Measurements from ENCODE around the gene FAXC. TPM values are rescaled to one million over a fixed set of nuclear protein-coding genes. Genes with fewer than 3 reads are reported as not detected.

FAXC gene
- total and polyA plus RNA-seq, 7 donors, result 0.36 to 0.73 (median 0.64) TPM; not detected in 4

GRCh38 chr6:99330159-99330558, 19.3 kb downstream of the FAXC start:
- ATAC-seq, result peak; percentile 59 to 84 (median 69)
- intact Hi-C loops (cut with DNase I), result loop anchor here in 1 of 2 donors (10.0 kb wide), 1 partner anchor 415 kb away; no protein-coding TSS in a partner anchor
- Histone ChIP-seq H3K27me3 (ENCODE audit: insufficient read depth in 3 of 3, low read length in 2 of 3) (peaks cover 0 to 5% (median 0%) of the 10 kb centered on the region in 3 donors), H3K36me3 (ENCODE audit: insufficient read depth in 1 of 2, low read depth in 1 of 2) (no peaks in the 10 kb centered on the region), H3K9me3 (no peaks in the 10 kb centered on the region), H3K4me3 (no peak overlapping the region), H3K4me1 (no peaks in the 10 kb centered on the region), H3K27ac (no peak overlapping the region)
- no peak for DNase-seq
- peak; percentile 62 for TF ChIP-seq CTCF (IDR thresholded peaks at IDR 0.05)
- WGBS, 3 donors, result 1 to 4% (median 4%) methylated on average over 2 of the region's 2 CpGs

GRCh38 chr6:99324996-99325395, 24.5 kb downstream of the FAXC start:
- H3K4me1 ChIP-seq, result no peaks in the 10 kb centered on the region
- no peak for TF ChIP-seq CTCF (IDR thresholded peaks at IDR 0.05)
- H3K36me3 ChIP-seq (ENCODE audit: insufficient read depth in 1 of 2, low read depth in 1 of 2), result no peaks in the 10 kb centered on the region
- intact Hi-C loops (cut with DNase I), result no loop called here
- H3K4me3 ChIP-seq, result no peak overlapping the region
- no peak for DNase-seq
- no peak for ATAC-seq
- H3K27me3 ChIP-seq (ENCODE audit: insufficient read depth in 3 of 3, low read length in 2 of 3), result peaks cover 0 to 5% (median 0%) of the 10 kb centered on the region in 3 donors
- H3K27ac ChIP-seq, result no peak overlapping the region
- no peaks in the 10 kb centered on the region for H3K9me3 ChIP-seq

DNA sequence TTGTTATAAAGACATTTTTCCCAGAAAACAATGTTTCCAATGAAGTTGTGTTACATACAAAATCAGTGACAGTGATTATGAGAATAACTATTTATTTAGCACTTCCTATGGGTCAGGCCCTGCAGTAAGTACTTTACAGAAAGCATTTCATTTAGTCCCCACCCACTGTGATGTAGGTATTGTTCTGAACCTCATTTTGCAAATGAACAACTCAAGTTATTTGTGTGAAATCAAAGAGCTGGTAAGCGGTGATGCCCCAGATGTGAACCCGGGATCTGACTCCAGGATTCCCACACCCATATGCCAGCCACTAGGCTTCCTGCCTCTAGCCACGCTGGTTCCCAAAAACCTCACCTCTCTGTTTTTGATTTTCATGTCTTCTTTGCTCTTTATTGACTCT, 30.9 kb downstream of the FAXC start:
- Histone ChIP-seq H3K4me1 (no peaks in the 10 kb centered on the region), H3K27me3 (ENCODE audit: insufficient read depth in 3 of 3, low read length in 2 of 3) (no peaks in the 10 kb centered on the region), H3K4me3 (no peak overlapping the region), H3K27ac (no peak overlapping the region), H3K36me3 (ENCODE audit: insufficient read depth in 1 of 2, low read depth in 1 of 2) (no peaks in the 10 kb centered on the region), H3K9me3 (no peaks in the 10 kb centered on the region)
- DNase-seq, result no peak
- ATAC-seq, result no peak
- intact Hi-C loops (cut with DNase I), result no loop called here
- TF ChIP-seq CTCF (IDR thresholded peaks at IDR 0.05), result no peak
- 84 to 92% (median 86%) methylated on average over 3 of the region's 3 CpGs for WGBS, 3 donors

- TF ChIP-seq CTCF (IDR thresholded peaks at IDR 0.05), result no peak
- no peak for DNase-seq
- no peaks in the 10 kb centered on the region for H3K9me3 ChIP-seq
- H3K4me3 ChIP-seq, result no peak overlapping the region
- H3K4me1 ChIP-seq, result no peaks in the 10 kb centered on the region
- H3K36me3 ChIP-seq (ENCODE audit: insufficient read depth in 1 of 2, low read depth in 1 of 2), result no peaks in the 10 kb centered on the region
- WGBS, 3 donors, result 45 to 70% (median 46%) methylated on average over 2 of the region's 2 CpGs
- H3K27me3 ChIP-seq (ENCODE audit: insufficient read depth in 3 of 3, low read length in 2 of 3), result no peaks in the 10 kb centered on the region
- H3K27ac ChIP-seq, result no peak overlapping the region
- intact Hi-C loops (cut with DNase I), result no loop called here
- ATAC-seq, result no peak
Measured at GRCh38 chr6:99312354-99312753, 37.1 kb downstream of the FAXC start.

GRCh38 chr6:99310553-99310952, 38.9 kb downstream of the FAXC start:
- DNase-seq, result no peak
- 94 to 100% (median 97%) methylated on average over 1 of the region's 1 CpG for WGBS, 3 donors
- Histone ChIP-seq H3K4me3 (no peak overlapping the region), H3K27ac (no peak overlapping the region), H3K36me3 (ENCODE audit: insufficient read depth in 1 of 2, low read depth in 1 of 2) (no peaks in the 10 kb centered on the region), H3K9me3 (no peaks in the 10 kb centered on the region), H3K27me3 (ENCODE audit: insufficient read depth in 3 of 3, low read length in 2 of 3) (no peaks in the 10 kb centered on the region), H3K4me1 (no peaks in the 10 kb centered on the region)
- no peak for ATAC-seq
- intact Hi-C loops (cut with DNase I), result no loop called here
- TF ChIP-seq CTCF (IDR thresholded peaks at IDR 0.05), result no peak

Measured in psoas muscle (tissue), 8 donors.